ENCODE data around the gene WDR90.

GRCh38 chr16:687499-687898 is 38.3 kb downstream of the WDR90 start:
- TF ChIP-seq CTCF (IDR thresholded peaks at IDR 0.05; ENCODE audit: low read depth, low read length) (no peak), POLR2A (IDR thresholded peaks at IDR 0.05; ENCODE audit: extremely low read depth, insufficient read length) (no peak), MAX (IDR thresholded peaks at IDR 0.05; ENCODE audit: low read depth, low read length) (no peak), MYC (IDR thresholded peaks at IDR 0.05; ENCODE audit: low read depth, low read length) (no peak)

Data from NB4 (cell line).